Activated gamma-delta T cell treated with anti-CD3 and anti-CD28 coated beads, Interleukin-2, amount 50 U/mL, for 16 hours (primary cell): ENCODE data around the gene CSKMT.
"Not testable (repeated sequence)": the region's sequence is repeated elsewhere in the genome, so short reads cannot be mapped to it uniquely, and the experiment has no call there.

Source experiments
- DNase-seq: peaks from one replicate; pipeline ENCODE4 v3.0.0-alpha.2; 2020; ENCODE audit warnings: low read depth

The CSKMT gene, protein sequence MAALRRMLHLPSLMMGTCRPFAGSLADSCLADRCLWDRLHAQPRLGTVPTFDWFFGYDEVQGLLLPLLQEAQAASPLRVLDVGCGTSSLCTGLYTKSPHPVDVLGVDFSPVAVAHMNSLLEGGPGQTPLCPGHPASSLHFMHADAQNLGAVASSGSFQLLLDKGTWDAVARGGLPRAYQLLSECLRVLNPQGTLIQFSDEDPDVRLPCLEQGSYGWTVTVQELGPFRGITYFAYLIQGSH

DNA sequence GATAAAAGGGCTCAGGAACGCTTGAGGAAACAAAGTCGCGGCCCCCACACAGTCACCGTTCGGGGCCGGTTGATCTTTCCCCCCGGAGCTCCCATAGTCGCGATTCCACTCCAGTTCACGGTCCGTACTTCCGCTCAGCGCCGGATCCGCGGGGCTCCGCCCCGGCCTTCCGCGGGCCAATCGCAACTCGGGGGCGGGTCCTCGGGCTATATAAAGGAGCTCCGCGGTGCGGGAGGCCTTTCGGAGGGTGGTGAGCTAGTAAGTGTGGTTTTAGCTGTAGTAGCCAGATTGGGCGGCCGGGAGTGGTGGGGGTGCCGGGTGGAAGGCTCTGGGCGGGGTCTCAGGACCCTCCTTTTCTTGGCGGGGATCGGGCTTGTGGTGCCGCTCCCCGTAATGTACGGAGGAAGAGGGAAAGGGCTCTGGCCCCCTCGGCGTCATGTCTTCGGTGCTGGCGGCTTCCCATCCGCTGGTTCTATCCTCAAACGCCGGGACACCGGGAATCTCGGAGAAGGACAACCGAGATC, at the start of gene CSKMT, which contains the start of gene C11orf98:
Gene CSKMT, plus strand, starts transcription at position 238 of the 524 bp plus-strand sequence. CDS start 568 bp downstream, outside the sequence.
Gene C11orf98, minus strand, starts transcription at position 136 of the 524 bp plus-strand sequence. Its CDS starts 41 bp downstream, at position 95.
- peak; percentile 94 for DNase-seq

DNA sequence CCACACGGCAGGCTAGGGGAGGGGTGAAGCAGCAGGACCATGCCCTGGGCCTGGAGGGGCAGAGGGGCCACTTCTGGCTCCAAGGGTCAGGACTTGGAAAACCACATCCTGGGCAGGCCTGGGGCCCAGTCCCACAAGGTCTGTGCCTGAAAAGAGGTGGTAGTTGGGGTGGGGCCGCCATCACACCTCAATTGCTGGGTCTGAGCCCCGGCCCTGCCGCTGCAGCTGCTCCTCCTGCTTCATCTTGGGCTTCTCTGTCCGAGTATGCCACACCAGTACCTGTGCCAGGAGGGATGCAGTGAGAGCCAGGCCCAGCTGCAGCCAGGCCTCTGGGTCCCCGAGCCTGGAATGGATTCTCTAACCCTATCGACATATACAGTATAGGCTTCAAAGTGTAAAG, 49.6 kb upstream of the CSKMT start:
- no peak for DNase-seq

DNA sequence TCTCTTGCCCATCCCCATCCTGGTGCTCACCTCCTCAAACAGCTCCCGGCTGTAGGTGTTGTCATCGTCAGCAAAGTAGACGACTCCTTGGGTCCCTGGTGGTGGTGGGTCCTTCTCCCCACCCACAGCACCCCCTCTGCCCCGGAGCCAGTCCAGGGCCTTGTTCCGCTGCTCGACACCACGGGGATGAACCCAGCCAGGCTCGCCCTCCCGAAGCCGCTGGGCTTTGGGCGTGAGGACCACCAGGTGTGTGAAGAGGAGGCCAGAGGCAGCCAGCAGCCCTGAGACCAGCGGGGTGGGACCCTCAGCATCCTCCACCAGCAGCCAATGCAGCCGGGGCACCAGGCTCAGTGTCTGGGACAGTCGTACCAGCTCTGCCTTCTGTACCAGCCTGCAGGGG, 48.2 kb upstream of the CSKMT start:
- DNase-seq, result not testable (repeated sequence)

DNA sequence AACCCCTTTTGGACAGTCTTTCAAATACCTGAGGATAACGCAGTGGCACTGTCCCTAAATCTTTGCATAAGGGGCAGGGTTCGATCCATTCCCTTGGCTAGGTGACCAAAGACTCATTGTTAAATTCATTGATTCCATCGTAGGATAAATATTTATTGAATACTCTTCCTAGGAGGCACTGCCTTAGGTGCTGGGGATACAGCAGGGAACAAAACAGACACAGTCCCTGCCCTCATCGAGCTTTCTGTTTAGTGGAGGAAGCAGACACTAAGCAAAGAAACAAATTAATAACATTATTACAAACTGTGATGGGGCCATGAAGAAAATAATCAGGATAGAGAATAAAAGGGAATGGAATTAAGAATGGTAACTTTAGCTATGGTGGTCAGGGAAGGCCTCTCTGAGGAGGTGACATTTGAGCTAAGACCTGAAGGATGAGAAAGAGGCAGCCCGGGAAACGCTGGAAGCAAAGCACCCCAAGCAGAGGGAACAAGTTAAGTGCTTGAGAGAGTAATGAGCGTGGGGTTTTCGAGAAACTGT, 44.0 kb upstream of the CSKMT start:
- DNase-seq, result no peak

DNA sequence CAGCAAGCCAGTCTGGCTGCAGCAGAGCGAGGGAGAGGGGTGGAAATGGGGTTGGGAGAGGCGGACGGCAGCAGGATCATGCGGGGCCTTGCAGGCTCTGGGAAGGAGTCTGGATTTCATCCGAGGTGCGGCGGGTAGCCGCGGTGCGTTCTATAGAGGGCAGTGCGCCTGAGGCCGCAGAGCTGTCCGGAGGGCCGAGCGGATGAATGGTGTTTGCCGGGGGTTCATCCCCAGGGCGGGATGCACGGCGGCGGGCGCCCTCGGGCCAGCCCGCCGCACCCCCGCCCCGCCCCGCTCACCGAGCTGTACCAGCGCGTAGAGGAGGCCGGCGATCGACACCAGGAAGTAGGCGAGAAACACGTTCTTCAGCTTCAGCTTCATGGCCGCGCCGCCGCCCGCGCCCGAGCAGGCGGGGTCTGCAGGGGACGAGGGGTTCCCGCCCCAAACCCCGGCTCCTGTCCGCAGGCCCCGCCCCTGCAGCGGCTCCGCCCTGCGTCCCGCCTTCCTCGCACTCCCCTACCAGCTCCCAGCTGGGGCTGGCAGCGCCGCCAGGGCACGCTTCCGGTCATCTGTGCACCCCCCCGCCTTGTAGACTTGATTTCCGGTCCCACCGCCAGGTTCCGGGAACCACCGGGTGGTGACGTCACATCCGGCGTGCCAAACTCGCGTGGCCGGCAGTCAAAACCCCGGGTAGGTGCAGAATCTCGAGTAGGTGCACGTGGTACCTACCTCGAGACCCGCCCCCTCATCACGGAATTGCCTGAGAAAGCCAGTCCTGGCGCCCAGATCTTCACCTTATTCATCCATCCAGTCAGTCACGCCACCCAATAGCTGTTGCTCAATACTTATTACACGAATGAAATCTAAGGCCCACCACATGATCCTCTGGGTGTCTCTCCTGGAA, 43.3 kb upstream of the CSKMT start, which contains the start of gene B3GAT3:
Gene B3GAT3, minus strand, starts transcription at position 420 of the 904 bp plus-strand sequence. Its CDS starts 39 bp downstream, at position 381.
- peak; percentile 96 for DNase-seq

DNA sequence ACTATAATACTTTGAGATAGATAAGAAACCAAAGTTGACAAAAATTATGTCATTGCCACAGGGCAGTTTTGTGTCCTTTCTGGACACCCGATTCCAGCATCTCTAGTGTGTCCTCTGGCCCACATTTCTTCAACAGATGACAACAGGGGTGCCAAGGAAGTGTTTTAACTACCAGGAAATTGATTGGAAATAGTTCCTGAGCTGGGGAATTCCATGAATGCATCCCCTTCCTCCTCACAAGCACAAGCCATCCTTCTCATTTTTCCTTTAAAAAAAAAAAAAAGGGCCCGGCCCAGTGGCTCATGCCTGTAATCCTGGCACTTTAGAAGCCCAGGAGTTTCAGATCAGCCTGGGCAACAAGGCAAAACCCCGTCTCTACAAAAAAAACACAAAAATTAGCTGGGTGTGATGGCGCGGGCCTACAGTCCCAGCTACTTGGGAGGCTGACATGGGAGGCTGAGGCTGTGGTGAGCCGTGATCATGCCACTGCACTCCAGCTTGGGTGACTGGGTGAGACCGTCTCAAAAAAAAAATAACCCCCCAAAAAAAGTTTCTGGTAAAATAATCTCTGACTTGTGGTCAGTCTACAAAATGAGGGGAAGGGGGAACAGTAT, 42.5 kb upstream of the CSKMT start:
- no peak for DNase-seq

DNA sequence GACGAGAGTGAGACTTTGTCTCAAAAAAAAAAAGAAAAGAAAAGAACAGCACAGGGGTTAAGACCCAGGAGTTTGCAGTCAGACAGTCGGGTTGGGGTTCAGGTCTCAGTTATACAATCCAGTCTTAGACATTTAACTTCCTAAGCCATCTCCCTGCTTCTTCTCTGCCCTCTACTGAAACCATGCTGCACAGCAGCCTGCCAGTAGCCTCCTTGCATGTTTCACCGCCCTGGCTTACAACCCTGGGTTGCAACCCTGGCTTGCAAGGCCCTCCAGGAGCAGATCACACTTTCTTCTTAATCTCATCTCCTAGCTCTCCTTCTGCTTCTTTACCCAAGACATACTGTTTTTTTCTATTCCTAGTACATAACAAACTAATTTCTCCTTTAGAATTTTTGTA, 37.4 kb upstream of the CSKMT start:
- DNase-seq, result no peak

DNA sequence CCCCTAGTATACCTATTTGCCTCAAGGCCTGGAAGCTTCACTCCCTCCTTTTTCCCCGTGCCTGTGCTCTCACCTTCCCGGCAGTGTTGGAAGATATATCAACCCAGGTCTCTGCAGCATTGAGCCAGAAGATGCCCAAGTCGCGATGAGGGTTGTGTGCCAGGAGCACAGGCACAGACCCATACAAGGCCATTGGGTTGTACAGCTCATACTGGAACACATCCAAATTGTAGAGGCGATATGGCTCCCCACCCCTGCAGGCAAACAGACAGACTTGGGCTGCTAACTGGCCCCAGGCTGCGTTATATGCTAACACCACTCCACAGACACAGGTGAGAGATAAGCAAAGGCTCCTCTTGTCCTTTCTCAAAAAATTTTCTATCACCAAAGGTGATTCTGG, 32.6 kb upstream of the CSKMT start:
- no peak for DNase-seq

DNA sequence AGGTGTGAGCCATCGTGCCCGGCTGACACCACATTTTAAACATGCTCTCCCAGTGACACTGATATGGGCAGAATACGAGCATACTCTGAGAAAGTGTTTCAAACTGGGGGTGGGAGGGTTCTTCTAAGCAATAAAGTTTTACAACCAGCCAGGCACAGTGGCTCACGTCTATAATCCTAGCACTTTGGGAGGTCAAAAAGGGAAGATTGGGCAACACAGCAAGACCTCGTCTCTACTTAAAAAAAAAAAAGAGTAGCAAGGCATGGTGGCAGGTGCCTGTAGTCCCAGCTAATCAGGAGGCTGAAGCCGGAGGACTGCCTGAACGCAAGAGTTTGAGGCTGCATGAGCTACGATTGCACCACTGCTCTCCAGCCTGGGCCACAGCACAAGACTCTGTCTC, 20.9 kb upstream of the CSKMT start:
- DNase-seq, result no peak

DNA sequence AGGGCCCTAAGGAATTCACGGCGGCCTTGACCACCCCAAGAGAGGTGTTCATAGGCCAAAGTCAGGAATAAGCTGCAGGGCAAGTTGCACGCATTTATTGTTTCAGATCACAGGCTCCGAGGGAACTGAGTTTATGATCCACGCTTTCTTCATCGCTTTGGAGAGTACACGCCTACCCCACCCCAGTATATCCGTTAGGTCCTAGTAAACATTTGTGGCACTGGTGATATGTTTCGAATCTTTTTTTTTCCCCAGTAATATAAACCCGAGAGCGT, 19.5 kb upstream of the CSKMT start:
- DNase-seq, result no peak

DNA sequence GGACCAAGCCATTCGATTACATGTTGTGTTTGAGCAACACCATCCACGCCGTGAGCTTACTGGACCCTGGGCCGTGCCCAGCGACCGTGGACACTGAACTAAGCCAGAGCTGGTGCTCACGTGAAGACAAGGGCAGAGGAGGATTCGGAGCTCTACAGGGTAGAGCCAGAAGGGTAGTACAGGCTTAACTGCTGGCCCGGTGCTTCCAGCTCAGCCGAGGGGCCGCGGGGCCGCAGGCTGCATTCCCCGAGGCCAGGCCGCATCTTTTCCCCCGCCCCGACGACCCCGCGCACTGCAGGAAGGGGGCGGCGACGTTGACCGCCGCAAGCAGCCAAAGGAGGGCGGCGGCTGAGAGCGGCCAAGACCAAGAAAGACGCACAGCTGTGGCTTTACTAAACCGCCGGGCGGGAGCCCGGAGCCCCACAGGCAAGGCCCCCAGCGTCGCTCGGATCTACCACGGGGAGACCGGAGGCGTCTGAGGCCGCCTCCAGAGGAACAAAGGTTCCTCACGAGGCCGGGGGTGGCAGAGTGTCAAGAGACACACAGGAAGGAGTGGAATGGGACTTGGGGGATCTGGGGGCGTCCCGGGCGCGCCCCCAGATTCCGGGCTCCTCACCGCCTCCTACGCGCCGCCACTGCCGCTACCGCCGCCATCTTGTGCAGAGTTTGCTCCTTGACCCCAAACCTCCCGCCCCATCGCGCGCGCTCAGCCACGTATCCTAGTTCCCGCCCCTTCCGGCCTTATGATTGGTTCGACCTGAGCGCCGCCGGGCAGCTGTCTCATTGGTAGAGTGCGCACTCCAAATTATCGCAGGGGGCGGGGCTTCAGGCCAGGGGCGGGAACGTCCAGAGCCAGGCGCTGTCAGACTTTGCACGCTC, 18.9 kb upstream of the CSKMT start, which contains the start of gene GANAB:
Gene GANAB, minus strand, starts transcription at position 668 of the 879 bp plus-strand sequence. Its CDS starts 14 bp downstream, at position 654.
- peak; percentile 99 for DNase-seq

DNA sequence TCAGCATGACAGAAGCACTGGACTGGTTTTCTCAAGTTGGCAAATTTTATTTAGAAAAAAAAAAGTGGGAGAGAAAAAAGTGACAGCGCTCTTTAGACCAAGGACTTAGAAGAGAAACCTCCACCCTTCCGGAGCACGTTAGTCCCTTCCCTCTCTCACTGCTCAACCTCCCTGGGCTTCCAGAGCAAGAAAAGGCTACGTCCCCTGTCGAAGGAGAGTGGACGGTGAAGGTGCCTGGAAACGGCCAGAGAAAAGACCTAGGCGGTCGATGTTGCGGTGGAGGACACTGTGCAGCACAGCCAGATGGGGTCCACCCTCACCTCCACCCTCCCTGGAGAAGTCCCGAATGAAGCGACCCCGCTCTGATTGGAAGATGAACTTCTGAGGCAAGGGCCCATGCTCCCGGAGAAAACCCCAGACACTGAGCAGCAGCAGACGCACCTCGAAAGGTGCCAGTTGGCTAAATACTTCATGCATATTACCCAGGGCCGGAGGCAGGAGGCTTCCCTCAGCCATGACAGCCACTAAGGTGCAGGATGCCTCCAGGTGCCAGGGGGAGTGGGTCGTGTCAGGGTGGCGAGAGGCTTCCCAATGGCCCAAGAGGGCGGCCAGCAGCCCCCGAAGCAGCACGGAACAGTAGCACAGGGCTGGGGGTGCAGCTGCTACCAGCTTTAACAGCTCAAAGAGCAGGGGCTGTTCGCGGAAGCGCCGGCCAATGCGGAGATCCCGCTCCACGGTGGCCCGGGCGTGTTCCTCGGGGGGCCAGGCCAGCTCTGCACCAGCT, 18.1 kb upstream of the CSKMT start:
- DNase-seq, result no peak

DNA sequence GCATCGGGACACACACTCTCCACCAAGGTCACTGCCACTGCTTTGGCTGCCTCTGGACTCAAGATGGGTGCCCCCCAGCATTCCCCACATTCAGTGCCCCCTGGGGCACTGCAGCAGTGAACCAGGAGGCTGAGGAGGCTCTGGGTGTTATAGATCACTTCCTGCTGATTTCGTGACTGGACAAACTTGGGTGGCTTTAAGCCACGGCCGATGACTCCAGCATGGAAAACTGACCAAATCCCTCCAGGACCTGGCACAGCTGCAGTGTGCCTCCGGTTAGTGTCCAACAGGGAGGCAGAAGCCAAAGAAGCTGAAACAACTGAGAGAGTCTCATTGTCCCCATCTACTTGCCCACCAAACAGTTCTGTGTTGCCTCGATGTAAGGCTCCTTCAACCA, 17.5 kb upstream of the CSKMT start:
- no peak for DNase-seq

DNA sequence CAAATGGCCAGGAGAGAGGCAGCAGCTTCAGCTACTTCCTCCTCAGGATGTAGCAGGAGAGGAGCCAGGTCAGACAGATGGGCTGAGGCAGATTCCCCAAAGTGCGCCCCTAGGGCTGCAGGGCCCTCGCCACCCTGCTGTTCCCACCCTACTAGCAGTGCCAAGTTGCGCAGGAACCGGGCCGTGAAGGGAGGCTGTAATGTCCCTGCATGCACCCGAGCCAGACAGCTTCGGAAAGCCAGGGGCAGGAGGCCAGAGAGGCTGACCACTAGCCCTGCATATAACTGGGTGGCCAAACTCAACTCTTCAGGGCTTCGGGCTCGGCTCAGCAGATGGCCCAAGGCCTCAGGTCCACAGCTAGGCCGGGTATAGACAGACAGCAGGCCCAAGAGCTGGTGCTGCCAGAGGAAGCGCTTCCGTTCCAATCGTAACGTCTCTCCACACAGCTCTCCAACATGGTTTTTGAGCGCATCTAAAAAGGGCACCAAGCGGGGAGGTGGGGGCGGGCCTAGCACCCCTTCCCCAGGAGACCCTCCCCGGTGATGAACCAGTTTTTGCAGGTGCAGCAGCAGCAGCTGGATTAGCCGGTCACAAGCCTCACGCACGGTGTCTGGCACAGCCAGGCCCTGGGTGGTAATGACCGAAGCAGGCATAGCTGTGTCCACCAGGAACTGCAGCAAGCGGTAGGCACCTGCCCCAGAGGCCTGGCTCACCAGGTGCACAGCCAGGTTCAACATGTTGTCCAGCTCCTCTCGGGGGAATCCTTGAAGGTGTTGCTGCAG, 16.7 kb upstream of the CSKMT start:
- DNase-seq, result no peak

DNA sequence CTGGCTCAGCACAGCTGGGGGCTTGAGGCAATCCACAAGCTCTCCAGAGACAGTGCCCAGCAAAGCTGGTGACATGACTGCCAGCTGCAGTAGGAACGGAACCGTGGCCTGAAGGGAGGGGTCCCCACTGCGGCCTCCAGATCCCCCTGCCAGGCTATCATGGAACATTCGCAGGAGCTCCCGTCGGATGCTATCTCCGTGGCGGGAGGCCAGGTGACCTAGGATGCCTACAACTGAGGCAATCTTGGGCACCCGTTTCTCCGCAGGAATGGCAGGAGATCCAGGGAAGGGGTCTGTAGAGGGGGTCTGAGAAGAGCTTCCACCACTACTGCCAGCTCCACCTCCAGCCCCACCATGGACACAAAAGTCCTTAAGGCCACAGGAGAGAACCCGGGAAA, 16.1 kb upstream of the CSKMT start:
- no peak for DNase-seq

DNA sequence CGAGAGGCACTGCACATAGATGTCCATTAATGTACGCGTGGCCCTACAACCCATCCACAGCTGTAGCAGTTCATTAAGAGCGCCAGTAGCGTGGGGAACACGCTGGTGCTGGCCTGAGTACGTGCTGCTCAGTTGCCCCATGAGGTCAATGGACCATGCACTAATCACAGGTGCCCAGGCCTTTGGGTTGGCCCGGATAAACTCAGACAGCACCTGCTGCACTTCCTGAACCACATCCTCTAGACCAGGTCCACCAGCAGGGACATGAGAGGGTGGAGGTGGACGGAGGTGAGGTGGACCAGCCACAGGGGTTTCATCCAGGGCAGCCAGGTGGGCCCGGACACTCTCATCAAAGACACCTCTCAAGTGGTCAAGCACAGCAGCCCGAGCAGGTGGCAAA, 15.6 kb upstream of the CSKMT start:
- DNase-seq, result no peak

DNA sequence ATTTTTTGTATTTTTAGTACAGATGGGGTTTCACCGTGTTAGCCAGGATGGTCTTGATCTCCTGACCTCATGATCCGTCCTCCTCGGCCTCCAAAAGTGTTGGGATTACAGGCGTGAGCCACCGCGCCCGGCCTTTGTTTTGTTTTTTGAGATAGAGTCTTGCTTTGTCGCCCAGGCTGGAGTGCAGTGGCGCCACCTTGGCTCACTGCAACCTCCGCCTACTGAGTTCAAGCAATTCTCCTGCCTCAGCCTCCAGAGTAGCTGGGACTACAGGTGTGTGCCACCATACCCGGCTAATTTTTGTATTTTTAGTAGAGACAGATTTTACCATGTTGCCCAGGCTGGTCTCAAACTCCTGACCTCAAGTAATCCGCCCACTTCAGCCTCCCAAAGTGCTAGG, 14.8 kb upstream of the CSKMT start:
- not testable (repeated sequence) for DNase-seq

DNA sequence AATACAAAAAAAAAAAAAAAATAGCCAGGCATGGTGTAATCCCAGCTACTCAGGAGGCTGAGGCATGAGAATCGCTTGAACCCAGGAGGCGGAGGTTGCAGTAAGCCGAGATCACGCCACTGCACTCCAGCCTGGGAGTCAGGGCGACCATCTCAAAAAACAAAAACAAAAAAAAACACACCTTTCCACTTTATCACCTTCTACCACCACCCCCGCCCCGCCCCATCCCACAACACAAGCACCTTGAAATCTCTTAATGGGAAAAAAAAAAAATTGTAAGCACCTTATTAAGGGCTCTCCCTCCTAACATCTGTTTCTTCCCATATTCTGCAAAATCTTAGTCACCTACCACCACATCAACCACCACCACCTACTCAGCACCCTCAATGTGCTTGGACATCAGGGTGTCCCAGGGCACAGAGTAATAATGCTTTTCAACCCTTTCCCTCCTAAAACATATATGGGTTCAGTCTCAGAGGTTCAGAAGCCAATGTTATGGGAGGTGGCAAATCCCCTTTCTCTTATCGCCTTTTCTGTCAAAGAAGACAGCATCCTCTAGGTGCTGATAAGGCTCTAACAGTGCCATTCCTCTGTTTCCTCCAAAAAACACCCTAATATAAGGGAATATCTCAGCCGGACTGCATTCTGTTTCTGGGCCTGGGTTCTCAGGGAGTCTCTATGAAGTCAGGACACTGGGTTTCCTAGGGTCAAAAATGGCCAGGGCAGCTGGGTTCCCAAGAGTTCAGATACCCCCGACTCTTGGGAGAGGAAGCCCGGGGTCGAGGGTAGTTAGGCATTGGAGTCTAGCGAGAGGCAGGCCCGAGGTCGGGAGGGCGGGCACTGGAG, 12.7 kb upstream of the CSKMT start:
- no peak for DNase-seq

DNA sequence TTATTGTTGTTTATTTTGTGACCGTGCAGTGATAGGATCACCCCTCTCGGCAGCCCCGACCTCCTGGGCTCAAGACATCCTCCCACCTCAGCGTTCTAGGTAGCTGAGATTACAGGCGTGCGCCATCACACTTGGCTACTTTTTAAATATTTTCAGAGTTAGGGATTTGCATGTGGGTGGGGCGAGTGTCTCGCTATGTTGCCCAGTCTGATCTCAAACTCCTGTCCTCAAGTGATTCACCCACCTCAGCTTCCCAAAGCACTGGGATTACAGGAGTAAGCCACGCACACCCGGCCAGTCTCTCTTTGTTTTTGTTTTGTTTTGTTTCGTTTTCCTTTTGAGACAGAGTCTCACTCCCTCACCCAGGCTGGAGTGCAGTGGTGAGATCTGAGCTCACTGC, 10.8 kb upstream of the CSKMT start:
- DNase-seq, result no peak
